HepG2 (cell line): Measurements from ENCODE around the gene FAM149A. TPM values are rescaled to one million over a fixed set of nuclear protein-coding genes. Genes with fewer than 3 reads are reported as not detected.

Source experiments
- ATAC-seq: fragments of 200-7000 bp; cut with Tn5 transposase; 3 replicates; pipeline ENCODE4 v1.9.1; 2020; ENCODE audit warnings: mild to moderate bottlenecking, moderate library complexity
- BruUV-seq: library from RNA; stranded (reverse); fragments of 400-500 nt; replicated peaks from 2 replicates; lab custom pipeline; 2021; lab: Mats Ljungman, UMichigan
- CTCF ChIA-PET: fragments of 300-600 bp; formaldehyde crosslinking; extraction: SDS; loops from one replicate; lab custom pipeline; 2021; ENCODE audit warnings: low total read pairs, inconsistent platforms, low intra/inter-chr PET ratio; lab: Yijun Ruan, JAX
- POLR2A ChIA-PET: fragments of 350-600 bp; sonication (Branson Sonifier 250); formaldehyde crosslinking; loops from one replicate; lab custom pipeline; 2020; ENCODE audit warnings: antibody characterized with exemption, inconsistent platforms; lab: Yijun Ruan, JAX
- DNase-seq: peaks from one replicate; pipeline ENCODE4 v3.0.0-alpha.2; 2015; ENCODE audit warnings: low spot score
- FAIRE-seq: peaks from 3 replicates; lab custom pipeline; 2011; peaks lifted over from hg19 to GRCh38; lab: Jason Lieb, UNC
- H2AFZ ChIP-seq: one replicate; pipeline ENCODE4 v1.6.1; 2011; ENCODE audit warnings: low read length, inconsistent platforms
- H3K27ac ChIP-seq: fragments of 300-600 bp; 3 replicates; pipeline ENCODE4 v1.8.0; 2011; ENCODE audit warnings: mixed run types, mild to moderate bottlenecking, mixed read lengths, low read length, inconsistent platforms; ENCODE audit not compliant: insufficient read depth; ENCODE audit errors: extremely low read length
- H3K27me3 ChIP-seq, 2 experiments: fragments of 200-600 bp in 1 of 2; 2 replicates in 1 of 2; 3 replicates in 1 of 2; pipeline versions ENCODE4 v1.6.0 to v1.8.0; 2011; ENCODE audit warnings: low read length in 2 of 2, mild to moderate bottlenecking in 2 of 2, moderate library complexity in 2 of 2, inconsistent platforms in 1 of 2; ENCODE audit not compliant: insufficient read depth in 2 of 2, control insufficient read depth in 1 of 2
- H3K36me3 ChIP-seq, 2 experiments: fragments of 200-600 bp in 1 of 2; replicated peaks in 1 of 2; 2 replicates in 1 of 2; 3 replicates in 1 of 2; pipeline versions ENCODE4 v1.5.1 to v1.8.0; 2011; ENCODE audit warnings: low read length in 2 of 2, inconsistent platforms in 1 of 2; ENCODE audit not compliant: insufficient read depth in 2 of 2, control insufficient read depth in 1 of 2
- H3K4me1 ChIP-seq: 2 replicates; pipeline ENCODE4 v1.5.1; 2012; ENCODE audit warnings: low read length, inconsistent platforms; ENCODE audit not compliant: insufficient read depth
- H3K4me2 ChIP-seq: 2 replicates; pipeline ENCODE4 v1.6.0; 2011; ENCODE audit warnings: low read depth, low read length, inconsistent platforms
- H3K4me3 ChIP-seq, 3 experiments: fragments of 200-600 bp in 1 of 3; sonication (generic), shearing (Covaris generic) in 1 of 3; replicated peaks in 1 of 3; 2 replicates each; pipeline ENCODE4 v1.5.1; 2011 to 2016; ENCODE audit warnings: low read length in 3 of 3, inconsistent platforms in 2 of 3, low read depth in 2 of 3, mild to moderate bottlenecking in 2 of 3, control low read depth in 1 of 3, mixed read lengths in 1 of 3; ENCODE audit not compliant: insufficient read depth in 1 of 3
- H3K79me2 ChIP-seq: one replicate; pipeline ENCODE4 v1.6.1; 2011; ENCODE audit warnings: low read length, inconsistent platforms; ENCODE audit not compliant: insufficient read depth
- H3K9ac ChIP-seq: 2 replicates; pipeline ENCODE4 v1.6.0; 2011; ENCODE audit warnings: mild to moderate bottlenecking, low read depth, low read length, inconsistent platforms; ENCODE audit not compliant: insufficient read depth
- H3K9me3 ChIP-seq: 2 replicates; pipeline ENCODE4 v1.5.1; 2012; ENCODE audit warnings: mild to moderate bottlenecking, low read length
- H4K20me1 ChIP-seq: 2 replicates; pipeline ENCODE4 v1.6.0; 2011; ENCODE audit warnings: inconsistent platforms, mild to moderate bottlenecking, low read length, moderate library complexity; ENCODE audit not compliant: insufficient read depth
- FOXA1 ChIP-seq, 2 experiments: fragments of 450-650 bp in 1 of 2; sonication (generic) in 1 of 2; formaldehyde crosslinking in 1 of 2; IDR thresholded peaks; 2 replicates each; pipeline versions ENCODE4 v1.4.0 to v1.6.1; 2016 to 2020; ENCODE audit warnings: missing genetic modification reagents in 1 of 2
- HMGA1 ChIP-seq: sonication (generic); formaldehyde crosslinking; conservative IDR thresholded peaks from 2 replicates; pipeline ENCODE4 v1.4.0; 2020; ENCODE audit warnings: missing genetic modification reagents
- KDM3A ChIP-seq: IDR thresholded peaks from 2 replicates; pipeline ENCODE4 v1.6.1; 2018; ENCODE audit warnings: low read depth, missing compliant biosample characterization
- ONECUT2 ChIP-seq: sonication (generic); formaldehyde crosslinking; IDR thresholded peaks from 2 replicates; pipeline ENCODE4 v1.4.0; 2020; ENCODE audit warnings: missing genetic modification reagents
- RCOR2 ChIP-seq: IDR thresholded peaks from 2 replicates; pipeline ENCODE4 v1.6.1; 2016; ENCODE audit warnings: missing biosample characterization, missing genetic modification reagents
- SNRNP70 ChIP-seq: fragments of 200-400 bp; formaldehyde crosslinking; IDR thresholded peaks from 2 replicates; pipeline ENCODE4 v1.6.1; 2017; ENCODE audit warnings: mild to moderate bottlenecking, low read depth, low read length, moderate library complexity
- ZNF354B ChIP-seq: sonication (generic); formaldehyde crosslinking; IDR thresholded peaks from 2 replicates; pipeline ENCODE4 v1.8.0; 2022; ENCODE audit warnings: mild to moderate bottlenecking, missing genetic modification reagents
- ZNF367 ChIP-seq: sonication (generic); formaldehyde crosslinking; IDR thresholded peaks from 2 replicates; pipeline ENCODE4 v1.4.0; 2020; ENCODE audit warnings: missing genetic modification reagents, borderline replicate concordance
- ZNF570 ChIP-seq: sonication (generic); formaldehyde crosslinking; IDR thresholded peaks from 2 replicates; pipeline ENCODE4 v1.4.0; 2020; ENCODE audit warnings: mild to moderate bottlenecking, missing genetic modification reagents, borderline replicate concordance
- WGBS: methylation state at CpG from one replicate; pipeline ENCODE4 v1.1.6; 2017; ENCODE audit warnings: low lambda C conversion rate; 5-methylcytosine and 5-hydroxymethylcytosine counted together
- in situ Hi-C: cut with HindIII; loops from 2 replicates; pipeline ENCODE4 v1.10.0; 2017; ENCODE audit warnings: low pct_unique_long_range_greater_than_20kb; ENCODE audit not compliant: extremely low pct_ligation_motif_present
- intact Hi-C: fragments of 100-400 bp; cut with micrococcal nuclease; formaldehyde crosslinking; loops from one replicate; pipeline ENCODE4 v1.10.0; 2022; ENCODE audit not compliant: unreplicated experiment
- polyA plus RNA-seq, 8 experiments: library from polyadenylated mRNA; depleted of rRNA in 3 of 8; stranded (reverse) in 7 of 8; unstranded in 1 of 8; fragments of >200 nt; fragmentation: Illumina TruSeq in 4 of 8; extraction: Trizol in 4 of 8; gene quantifications; 2 replicates each; pipeline versions ENCODE4 v1.2.1 to v1.2.3, GENCODE V29; 2011 to 2016; ENCODE audit warnings: low read depth in 4 of 8, missing spikeins in 1 of 8, mixed read lengths in 1 of 8; ENCODE audit not compliant: insufficient read depth in 1 of 8
- total RNA-seq, 5 experiments: library from RNA; depleted of rRNA; stranded (reverse); fragments of >200 nt; fragmentation: Illumina TruSeq; extraction: Trizol; gene quantifications; 2 replicates each; pipeline ENCODE4 v1.2.3, GENCODE V29; 2016; ENCODE audit warnings: low read depth in 1 of 5
- TF ChIP-seq, protein P1 (sequence below): sonication (generic); formaldehyde crosslinking; IDR thresholded peaks from 2 replicates; pipeline ENCODE4 v1.5.0; 2020; ENCODE audit warnings: mild to moderate bottlenecking, low read depth, missing genetic modification reagents, borderline replicate concordance
- TF ChIP-seq, protein P2 (sequence below): sonication (generic); formaldehyde crosslinking; IDR thresholded peaks from 2 replicates; pipeline ENCODE4 v1.8.0; 2022; ENCODE audit warnings: missing genetic modification reagents, low read depth, mild to moderate bottlenecking, borderline replicate concordance
- TF ChIP-seq, protein P3 (sequence below): fragments of 450-650 bp; IDR thresholded peaks from 2 replicates; pipeline ENCODE4 v1.6.1; 2016
- TF ChIP-seq, protein P4 (sequence below): sonication (generic); formaldehyde crosslinking; IDR thresholded peaks from 2 replicates; pipeline ENCODE4 v1.4.0; 2020; ENCODE audit warnings: missing genetic modification reagents, mild to moderate bottlenecking, borderline replicate concordance
- TF ChIP-seq, protein P5 (sequence below): IDR thresholded peaks from 2 replicates; pipeline ENCODE4 v1.6.1; 2016; ENCODE audit warnings: low read depth, missing genetic modification reagents, missing compliant biosample characterization

FAM149A gene
- total and polyA plus RNA-seq, 2 of the 13 experiments (the other 11 are each of a cell fraction or from before 2014, with no cell fraction given), result not detected

DNA sequence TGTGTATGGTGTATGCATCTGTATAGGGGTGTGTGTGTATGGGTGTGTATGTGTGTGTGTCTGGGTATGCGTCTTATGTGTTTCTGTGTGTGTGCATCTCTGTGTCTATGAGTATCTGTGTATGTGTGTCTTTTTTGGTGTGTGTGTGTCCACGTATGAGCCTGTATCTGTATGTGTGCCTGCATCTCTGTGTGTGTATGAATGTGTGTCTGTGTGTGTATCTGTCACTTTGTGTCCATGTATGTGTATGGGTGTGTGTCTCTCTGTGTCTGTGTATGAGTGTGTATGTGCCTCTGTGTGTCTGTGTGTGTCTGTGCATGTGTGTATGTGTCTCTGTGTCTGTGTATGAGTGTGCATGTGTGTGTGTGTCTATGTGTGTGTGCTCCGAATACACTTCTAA, 24.3 kb downstream of the FAM149A start:
- H3K36me3 ChIP-seq, result no peaks in the 10 kb centered on the region
- in situ Hi-C loops, result no loop called here
- no peak for TF ChIP-seq ZNF570 (CRISPR knock-in tag)
- TF ChIP-seq ONECUT2, result no peak
- TF ChIP-seq FOXA1 (IDR thresholded peaks at IDR 0.05), result 0 out of 2 replicates have a peak, but pooled peaks have one; percentile 10
- TF ChIP-seq FOXA1 (CRISPR knock-in tag; IDR thresholded peaks at IDR 0.05), result no peak
- TF ChIP-seq RCOR2 (CRISPR knock-in tag), result no peak
- TF ChIP-seq KDM3A (CRISPR knock-in tag), result no peak
- TF ChIP-seq, protein P1, sequence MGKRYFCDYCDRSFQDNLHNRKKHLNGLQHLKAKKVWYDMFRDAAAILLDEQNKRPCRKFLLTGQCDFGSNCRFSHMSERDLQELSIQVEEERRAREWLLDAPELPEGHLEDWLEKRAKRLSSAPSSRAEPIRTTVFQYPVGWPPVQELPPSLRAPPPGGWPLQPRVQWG, result no peak
- TF ChIP-seq HMGA1 (CRISPR knock-in tag), result no peak
- TF ChIP-seq, protein P2, sequence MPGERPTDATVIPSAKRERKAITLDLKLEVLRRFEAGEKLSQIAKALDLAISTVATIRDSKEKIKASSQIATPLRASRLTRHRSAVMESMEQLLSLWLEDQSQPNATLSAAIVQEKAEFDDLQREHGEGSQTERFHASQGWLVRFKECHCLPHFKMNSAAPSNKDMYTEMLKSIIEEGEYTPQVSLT (CRISPR knock-in tag), result no peak
- TF ChIP-seq, protein P3, sequence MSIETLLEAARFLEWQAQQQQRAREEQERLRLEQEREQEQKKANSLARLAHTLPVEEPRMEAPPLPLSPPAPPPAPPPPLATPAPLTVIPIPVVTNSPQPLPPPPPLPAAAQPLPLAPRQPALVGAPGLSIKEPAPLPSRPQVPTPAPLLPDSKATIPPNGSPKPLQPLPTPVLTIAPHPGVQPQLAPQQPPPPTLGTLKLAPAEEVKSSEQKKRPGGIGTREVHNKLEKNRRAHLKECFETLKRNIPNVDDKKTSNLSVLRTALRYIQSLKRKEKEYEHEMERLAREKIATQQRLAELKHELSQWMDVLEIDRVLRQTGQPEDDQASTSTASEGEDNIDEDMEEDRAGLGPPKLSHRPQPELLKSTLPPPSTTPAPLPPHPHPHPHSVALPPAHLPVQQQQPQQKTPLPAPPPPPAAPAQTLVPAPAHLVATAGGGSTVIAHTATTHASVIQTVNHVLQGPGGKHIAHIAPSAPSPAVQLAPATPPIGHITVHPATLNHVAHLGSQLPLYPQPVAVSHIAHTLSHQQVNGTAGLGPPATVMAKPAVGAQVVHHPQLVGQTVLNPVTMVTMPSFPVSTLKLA, result 0 out of 2 replicates have a peak, but pooled peaks have one; percentile 3
- no peak for TF ChIP-seq SNRNP70
- no peak for TF ChIP-seq ZNF354B (CRISPR knock-in tag)
- TF ChIP-seq, protein P4, sequence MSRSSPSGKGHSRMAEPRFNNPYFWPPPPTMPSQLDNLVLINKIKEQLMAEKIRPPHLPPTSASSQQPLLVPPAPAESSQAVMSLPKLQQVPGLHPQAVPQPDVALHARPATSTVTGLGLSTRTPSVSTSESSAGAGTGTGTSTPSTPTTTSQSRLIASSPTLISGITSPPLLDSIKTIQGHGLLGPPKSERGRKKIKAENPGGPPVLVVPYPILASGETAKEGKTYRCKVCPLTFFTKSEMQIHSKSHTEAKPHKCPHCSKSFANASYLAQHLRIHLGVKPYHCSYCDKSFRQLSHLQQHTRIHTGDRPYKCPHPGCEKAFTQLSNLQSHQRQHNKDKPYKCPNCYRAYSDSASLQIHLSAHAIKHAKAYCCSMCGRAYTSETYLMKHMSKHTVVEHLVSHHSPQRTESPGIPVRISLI (CRISPR knock-in tag), result no peak
- TF ChIP-seq, protein P5, sequence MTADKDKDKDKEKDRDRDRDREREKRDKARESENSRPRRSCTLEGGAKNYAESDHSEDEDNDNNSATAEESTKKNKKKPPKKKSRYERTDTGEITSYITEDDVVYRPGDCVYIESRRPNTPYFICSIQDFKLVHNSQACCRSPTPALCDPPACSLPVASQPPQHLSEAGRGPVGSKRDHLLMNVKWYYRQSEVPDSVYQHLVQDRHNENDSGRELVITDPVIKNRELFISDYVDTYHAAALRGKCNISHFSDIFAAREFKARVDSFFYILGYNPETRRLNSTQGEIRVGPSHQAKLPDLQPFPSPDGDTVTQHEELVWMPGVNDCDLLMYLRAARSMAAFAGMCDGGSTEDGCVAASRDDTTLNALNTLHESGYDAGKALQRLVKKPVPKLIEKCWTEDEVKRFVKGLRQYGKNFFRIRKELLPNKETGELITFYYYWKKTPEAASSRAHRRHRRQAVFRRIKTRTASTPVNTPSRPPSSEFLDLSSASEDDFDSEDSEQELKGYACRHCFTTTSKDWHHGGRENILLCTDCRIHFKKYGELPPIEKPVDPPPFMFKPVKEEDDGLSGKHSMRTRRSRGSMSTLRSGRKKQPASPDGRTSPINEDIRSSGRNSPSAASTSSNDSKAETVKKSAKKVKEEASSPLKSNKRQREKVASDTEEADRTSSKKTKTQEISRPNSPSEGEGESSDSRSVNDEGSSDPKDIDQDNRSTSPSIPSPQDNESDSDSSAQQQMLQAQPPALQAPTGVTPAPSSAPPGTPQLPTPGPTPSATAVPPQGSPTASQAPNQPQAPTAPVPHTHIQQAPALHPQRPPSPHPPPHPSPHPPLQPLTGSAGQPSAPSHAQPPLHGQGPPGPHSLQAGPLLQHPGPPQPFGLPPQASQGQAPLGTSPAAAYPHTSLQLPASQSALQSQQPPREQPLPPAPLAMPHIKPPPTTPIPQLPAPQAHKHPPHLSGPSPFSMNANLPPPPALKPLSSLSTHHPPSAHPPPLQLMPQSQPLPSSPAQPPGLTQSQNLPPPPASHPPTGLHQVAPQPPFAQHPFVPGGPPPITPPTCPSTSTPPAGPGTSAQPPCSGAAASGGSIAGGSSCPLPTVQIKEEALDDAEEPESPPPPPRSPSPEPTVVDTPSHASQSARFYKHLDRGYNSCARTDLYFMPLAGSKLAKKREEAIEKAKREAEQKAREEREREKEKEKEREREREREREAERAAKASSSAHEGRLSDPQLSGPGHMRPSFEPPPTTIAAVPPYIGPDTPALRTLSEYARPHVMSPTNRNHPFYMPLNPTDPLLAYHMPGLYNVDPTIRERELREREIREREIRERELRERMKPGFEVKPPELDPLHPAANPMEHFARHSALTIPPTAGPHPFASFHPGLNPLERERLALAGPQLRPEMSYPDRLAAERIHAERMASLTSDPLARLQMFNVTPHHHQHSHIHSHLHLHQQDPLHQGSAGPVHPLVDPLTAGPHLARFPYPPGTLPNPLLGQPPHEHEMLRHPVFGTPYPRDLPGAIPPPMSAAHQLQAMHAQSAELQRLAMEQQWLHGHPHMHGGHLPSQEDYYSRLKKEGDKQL (CRISPR knock-in tag), result no peak
- no peak for TF ChIP-seq ZNF367 (CRISPR knock-in tag)
- ATAC-seq, result no peak
- BruUV-seq, result no TSS peak
- no peaks in the 10 kb centered on the region for H3K4me1 ChIP-seq
- ChIA-PET POLR2A (no interaction called here), CTCF (no interaction called here)
- H3K9me3 ChIP-seq, result no peaks in the 10 kb centered on the region
- no peaks in the 10 kb centered on the region for H4K20me1 ChIP-seq
- no peak overlapping the region for H3K4me3 ChIP-seq
- WGBS, result 58% methylated on average over 3 of the region's 3 CpGs
- H2AFZ ChIP-seq, result no peak overlapping the region
- no peaks in the 10 kb centered on the region for H3K27me3 ChIP-seq
- intact Hi-C loops, result no loop called here
- no peak overlapping the region for H3K27ac ChIP-seq
- H3K4me2 ChIP-seq, result no peak overlapping the region
- no peak for DNase-seq
- FAIRE-seq, result no peak
- H3K9ac ChIP-seq, result no peak overlapping the region
- no peaks in the 10 kb centered on the region for H3K79me2 ChIP-seq
